MCF 10A (cell line): ENCODE results near the gene MAN1C1. TPM values are rescaled to one million over a fixed set of nuclear protein-coding genes. Genes with fewer than 3 reads are reported as not detected.
"Not testable (repeated sequence)": the region's sequence is repeated elsewhere in the genome, so short reads cannot be mapped to it uniquely, and the experiment has no call there.

Experiments used
- BruUV-seq: library from RNA; stranded (reverse); fragments of 400-500 nt; replicated peaks from 2 replicates; lab custom pipeline; 2021; lab: Mats Ljungman, UMichigan
- CTCF ChIA-PET: fragments of 300-600 bp; sonication (Branson Sonifier 250); formaldehyde crosslinking; extraction: SDS; loops from one replicate; lab custom pipeline; 2021; ENCODE audit warnings: antibody characterized with exemption, inconsistent platforms; lab: Yijun Ruan, JAX
- POLR2A ChIA-PET: fragments of 300-600, 350-650 bp; sonication (Branson Sonifier 250); formaldehyde crosslinking; extraction: SDS; loops from one replicate; lab custom pipeline; 2020; ENCODE audit warnings: antibody characterized with exemption, inconsistent platforms; lab: Yijun Ruan, JAX
- DNase-seq: peaks from one replicate; pipeline ENCODE4 v3.0.0-alpha.2; 2018; ENCODE audit not compliant: unreplicated experiment
- H3K27ac Mint-ChIP-seq: one replicate; pipeline ENCODE4 v1.8.0; 2022; ENCODE audit warnings: mild to moderate bottlenecking, low read depth, mixed read lengths; ENCODE audit not compliant: unreplicated experiment
- H3K27me3 Mint-ChIP-seq: one replicate; pipeline ENCODE4 v1.8.0; 2022; ENCODE audit warnings: mixed read lengths; ENCODE audit not compliant: insufficient read depth, unreplicated experiment
- H3K36me3 Mint-ChIP-seq: one replicate; pipeline ENCODE4 v1.8.0; 2022; ENCODE audit warnings: mild to moderate bottlenecking, moderate library complexity, mixed read lengths; ENCODE audit not compliant: insufficient read depth, unreplicated experiment
- H3K4me1 Mint-ChIP-seq: one replicate; pipeline ENCODE4 v1.8.0; 2022; ENCODE audit warnings: mixed read lengths; ENCODE audit not compliant: insufficient read depth, unreplicated experiment
- H3K4me3 Mint-ChIP-seq: one replicate; pipeline ENCODE4 v1.8.0; 2022; ENCODE audit warnings: mild to moderate bottlenecking, moderate library complexity, mixed read lengths; ENCODE audit not compliant: unreplicated experiment
- H3K9me3 Mint-ChIP-seq: one replicate; pipeline ENCODE4 v1.8.0; 2022; ENCODE audit warnings: mixed read lengths; ENCODE audit not compliant: unreplicated experiment
- CTCF ChIP-seq: fragments of 200-600 bp; IDR thresholded peaks from one replicate; pipeline ENCODE4 v1.8.0; 2022; ENCODE audit warnings: antibody characterized with exemption, mild to moderate bottlenecking; ENCODE audit not compliant: unreplicated experiment
- intact Hi-C: fragments of 100-400 bp; cut with micrococcal nuclease; formaldehyde crosslinking; loops from 2 replicates; pipeline ENCODE4 v1.14.1; 2022
- total RNA-seq: library from RNA; stranded (reverse); gene quantifications from 2 replicates; pipeline ENCODE4 v1.2.3, GENCODE V29; 2022

Gene MAN1C1
- total RNA-seq, 1 experiment from 2014 or later: not detected

- peaks cover 13% of the 10 kb centered on the region for H3K4me1 Mint-ChIP-seq
- no peak for TF ChIP-seq CTCF
- DNase-seq: no peak
- H3K9me3 Mint-ChIP-seq: no peaks in the 10 kb centered on the region
- no peak overlapping the region for H3K4me3 Mint-ChIP-seq
- H3K36me3 Mint-ChIP-seq: no peaks in the 10 kb centered on the region
- no peak overlapping the region for H3K27ac Mint-ChIP-seq
- ChIA-PET POLR2A (no interaction called here), CTCF (no interaction called here)
- no TSS peak for BruUV-seq
- no peaks in the 10 kb centered on the region for H3K27me3 Mint-ChIP-seq
- intact Hi-C loops: loop anchor here (5.0 kb wide), 1 partner anchor 99 kb away; no protein-coding TSS in a partner anchor
Observed at GRCh38 chr1:25698252-25698651, 81.7 kb downstream of the MAN1C1 start.

GRCh38 chr1:25699059-25699458, 82.5 kb downstream of the MAN1C1 start:
- intact Hi-C loops: loop anchor here (5.0 kb wide), 1 partner anchor 98 kb away; no protein-coding TSS in a partner anchor
- H3K9me3 Mint-ChIP-seq, BruUV-seq, POLR2A ChIA-PET, H3K4me3 Mint-ChIP-seq, H3K27ac Mint-ChIP-seq, H3K36me3 Mint-ChIP-seq, H3K27me3 Mint-ChIP-seq, DNase-seq: not testable (repeated sequence)
- CTCF ChIA-PET: interaction anchor here (0.6 to 0.7 kb wide), 2 partner anchors 25 to 94 kb away, joined by 3 read pairs; no protein-coding TSS in a partner anchor
- peaks cover 13% of the 10 kb centered on the region for H3K4me1 Mint-ChIP-seq

- H3K9me3 Mint-ChIP-seq: no peaks in the 10 kb centered on the region
- POLR2A ChIA-PET: no interaction called here
- DNase-seq: no peak
- H3K27me3 Mint-ChIP-seq: peaks cover 12% of the 10 kb centered on the region
- H3K36me3 Mint-ChIP-seq: no peaks in the 10 kb centered on the region
- CTCF ChIA-PET: interaction anchor here (0.7 kb wide), 1 partner anchor 93 kb away, joined by 3 read pairs; no protein-coding TSS in a partner anchor
- TF ChIP-seq CTCF: no peak
- peaks cover 13% of the 10 kb centered on the region for H3K4me1 Mint-ChIP-seq
- H3K27ac Mint-ChIP-seq: no peak overlapping the region
- H3K4me3 Mint-ChIP-seq: no peak overlapping the region
- no TSS peak for BruUV-seq
- intact Hi-C loops: loop anchor here (5.0 kb wide), 1 partner anchor 98 kb away; no protein-coding TSS in a partner anchor
Observed at GRCh38 chr1:25699500-25700143, 83.0 kb downstream of the MAN1C1 start.

GRCh38 chr1:25700144-25700523, 83.5 kb downstream of the MAN1C1 start:
- DNase-seq: no peak
- intact Hi-C loops: no loop called here
- peaks cover 9% of the 10 kb centered on the region for H3K4me1 Mint-ChIP-seq
- BruUV-seq: no TSS peak
- ChIA-PET CTCF (no interaction called here), POLR2A (no interaction called here)
- no peaks in the 10 kb centered on the region for H3K9me3 Mint-ChIP-seq
- H3K27ac Mint-ChIP-seq: no peak overlapping the region
- no peak for TF ChIP-seq CTCF
- peaks cover 17% of the 10 kb centered on the region for H3K27me3 Mint-ChIP-seq
- H3K4me3 Mint-ChIP-seq: no peak overlapping the region
- no peaks in the 10 kb centered on the region for H3K36me3 Mint-ChIP-seq
